Vagina (tissue), 2 donors: ENCODE results near the gene CES4A.

ENCODE experiments used
- POLR2A ChIP-seq, 2 donors: fragments of 450-650 bp; IDR thresholded peaks; one replicate each; pipeline ENCODE4 v1.6.1; 2017; ENCODE audit warnings: antibody characterized with exemption in 2 of 2, mild to moderate bottlenecking in 2 of 2, moderate library complexity in 2 of 2
- POLR2AphosphoS5 ChIP-seq, 2 donors: sonication (generic); formaldehyde crosslinking; IDR thresholded peaks; one replicate each; pipeline ENCODE4 v1.9.0; 2017; ENCODE audit warnings: antibody characterized with exemption in 2 of 2, mild to moderate bottlenecking in 2 of 2, low read depth in 1 of 2; ENCODE audit not compliant: insufficient read depth in 1 of 2

- TF ChIP-seq POLR2AphosphoS5 (IDR thresholded peaks at IDR 0.05; ENCODE audit: insufficient read depth in 1 of 2, low read depth in 1 of 2) (no peak), POLR2A (IDR thresholded peaks at IDR 0.05) (no peak)
These were observed 32.9 kb downstream of the CES4A start for GRCh38 chr16:67021321-67021720.
